ENCODE results near the gene CDC34.
"Not testable (repeated sequence)": the region's sequence is repeated elsewhere in the genome, so short reads cannot be mapped to it uniquely, and the experiment has no call there.

The CDC34 gene

DNA sequence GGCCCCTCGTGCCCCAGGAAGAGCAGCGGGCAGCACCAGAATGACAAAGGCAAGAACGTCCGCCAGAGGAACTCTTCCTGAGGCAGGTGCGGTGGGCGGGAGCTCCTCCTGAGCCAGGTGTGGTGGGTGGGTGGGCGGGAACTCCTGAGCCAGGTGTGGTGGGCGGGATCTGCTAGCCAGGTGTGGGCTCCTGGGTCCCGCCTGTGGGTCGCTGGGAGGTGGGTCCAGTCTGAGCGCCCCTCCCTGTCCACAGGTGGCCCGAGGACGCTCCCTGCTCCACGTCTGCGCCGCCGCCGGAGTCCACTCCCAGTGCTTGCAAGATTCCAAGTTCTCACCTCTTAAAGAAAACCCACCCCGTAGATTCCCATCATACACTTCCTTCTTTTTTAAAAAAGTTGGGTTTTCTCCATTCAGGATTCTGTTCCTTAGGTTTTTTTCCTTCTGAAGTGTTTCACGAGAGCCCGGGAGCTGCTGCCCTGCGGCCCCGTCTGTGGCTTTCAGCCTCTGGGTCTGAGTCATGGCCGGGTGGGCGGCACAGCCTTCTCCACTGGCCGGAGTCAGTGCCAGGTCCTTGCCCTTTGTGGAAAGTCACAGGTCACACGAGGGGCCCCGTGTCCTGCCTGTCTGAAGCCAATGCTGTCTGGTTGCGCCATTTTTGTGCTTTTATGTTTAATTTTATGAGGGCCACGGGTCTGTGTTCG, 51.1 kb downstream of the CDC34 start:
- no peak overlapping the region for H3K4me3 ChIP-seq (ENCODE audit: low read depth, low read length)
- peak; percentile 38 for DNase-seq (ENCODE audit: low read depth)
- TF ChIP-seq, protein P1, sequence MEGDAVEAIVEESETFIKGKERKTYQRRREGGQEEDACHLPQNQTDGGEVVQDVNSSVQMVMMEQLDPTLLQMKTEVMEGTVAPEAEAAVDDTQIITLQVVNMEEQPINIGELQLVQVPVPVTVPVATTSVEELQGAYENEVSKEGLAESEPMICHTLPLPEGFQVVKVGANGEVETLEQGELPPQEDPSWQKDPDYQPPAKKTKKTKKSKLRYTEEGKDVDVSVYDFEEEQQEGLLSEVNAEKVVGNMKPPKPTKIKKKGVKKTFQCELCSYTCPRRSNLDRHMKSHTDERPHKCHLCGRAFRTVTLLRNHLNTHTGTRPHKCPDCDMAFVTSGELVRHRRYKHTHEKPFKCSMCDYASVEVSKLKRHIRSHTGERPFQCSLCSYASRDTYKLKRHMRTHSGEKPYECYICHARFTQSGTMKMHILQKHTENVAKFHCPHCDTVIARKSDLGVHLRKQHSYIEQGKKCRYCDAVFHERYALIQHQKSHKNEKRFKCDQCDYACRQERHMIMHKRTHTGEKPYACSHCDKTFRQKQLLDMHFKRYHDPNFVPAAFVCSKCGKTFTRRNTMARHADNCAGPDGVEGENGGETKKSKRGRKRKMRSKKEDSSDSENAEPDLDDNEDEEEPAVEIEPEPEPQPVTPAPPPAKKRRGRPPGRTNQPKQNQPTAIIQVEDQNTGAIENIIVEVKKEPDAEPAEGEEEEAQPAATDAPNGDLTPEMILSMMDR (conservative IDR thresholded peaks at IDR 0.05; ENCODE audit: low read depth, low read length): no peak

DNA sequence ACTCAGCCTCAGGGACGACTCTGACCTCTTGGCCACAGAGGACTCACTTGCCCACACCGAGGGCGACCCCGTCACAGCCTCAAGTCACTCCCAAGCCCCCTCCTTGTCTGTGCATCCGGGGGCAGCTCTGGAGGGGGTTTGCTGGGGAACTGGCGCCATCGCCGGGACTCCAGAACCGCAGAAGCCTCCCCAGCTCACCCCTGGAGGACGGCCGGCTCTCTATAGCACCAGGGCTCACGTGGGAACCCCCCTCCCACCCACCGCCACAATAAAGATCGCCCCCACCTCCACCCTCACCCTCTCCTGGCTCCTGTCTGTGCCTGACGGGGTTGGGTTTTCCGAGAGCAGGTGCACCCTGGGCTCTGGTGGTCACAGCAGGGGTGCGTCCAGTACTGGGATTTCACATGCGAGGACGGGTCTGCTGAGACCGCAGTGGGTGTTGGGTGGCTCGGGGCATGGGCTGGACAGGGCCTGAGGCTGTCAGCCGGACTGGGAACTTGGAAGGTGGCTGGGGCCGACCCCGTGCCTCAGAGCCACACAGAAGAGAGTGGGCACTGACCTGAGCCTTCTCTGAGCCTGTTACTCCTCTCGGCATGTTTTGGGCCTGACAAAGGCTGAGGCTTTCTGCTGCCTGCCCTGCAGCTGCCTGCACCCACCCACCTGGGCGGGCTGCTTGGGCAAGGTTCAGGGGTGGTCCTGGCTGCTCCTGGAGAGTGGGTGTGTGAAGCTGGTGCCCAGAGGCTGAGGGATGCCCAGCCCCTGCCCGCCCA, 51.8 kb downstream of the CDC34 start:
- no peak overlapping the region for H3K4me3 ChIP-seq (ENCODE audit: low read depth, low read length)
- TF ChIP-seq, protein P1 (conservative IDR thresholded peaks at IDR 0.05; ENCODE audit: low read depth, low read length): no peak
- no peak for DNase-seq (ENCODE audit: low read depth)

DNA sequence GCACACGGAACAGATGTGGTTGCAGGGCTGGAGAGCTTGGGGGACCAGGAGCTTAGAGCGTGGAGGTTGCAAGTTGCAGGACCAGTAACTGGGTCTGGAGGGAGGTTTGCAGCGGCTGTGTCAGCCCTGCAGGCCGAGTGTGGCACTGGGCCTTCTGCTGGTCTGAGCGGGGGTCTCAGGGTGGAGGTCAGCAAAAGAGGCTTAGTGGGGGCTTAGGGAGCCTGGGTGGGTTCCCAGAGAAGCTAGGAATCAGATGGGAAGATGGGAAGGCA, 52.3 kb downstream of the CDC34 start:
- no peak for DNase-seq (ENCODE audit: low read depth)
- TF ChIP-seq, protein P1 (conservative IDR thresholded peaks at IDR 0.05; ENCODE audit: low read depth, low read length): no peak
- no peak overlapping the region for H3K4me3 ChIP-seq (ENCODE audit: low read depth, low read length)

DNA sequence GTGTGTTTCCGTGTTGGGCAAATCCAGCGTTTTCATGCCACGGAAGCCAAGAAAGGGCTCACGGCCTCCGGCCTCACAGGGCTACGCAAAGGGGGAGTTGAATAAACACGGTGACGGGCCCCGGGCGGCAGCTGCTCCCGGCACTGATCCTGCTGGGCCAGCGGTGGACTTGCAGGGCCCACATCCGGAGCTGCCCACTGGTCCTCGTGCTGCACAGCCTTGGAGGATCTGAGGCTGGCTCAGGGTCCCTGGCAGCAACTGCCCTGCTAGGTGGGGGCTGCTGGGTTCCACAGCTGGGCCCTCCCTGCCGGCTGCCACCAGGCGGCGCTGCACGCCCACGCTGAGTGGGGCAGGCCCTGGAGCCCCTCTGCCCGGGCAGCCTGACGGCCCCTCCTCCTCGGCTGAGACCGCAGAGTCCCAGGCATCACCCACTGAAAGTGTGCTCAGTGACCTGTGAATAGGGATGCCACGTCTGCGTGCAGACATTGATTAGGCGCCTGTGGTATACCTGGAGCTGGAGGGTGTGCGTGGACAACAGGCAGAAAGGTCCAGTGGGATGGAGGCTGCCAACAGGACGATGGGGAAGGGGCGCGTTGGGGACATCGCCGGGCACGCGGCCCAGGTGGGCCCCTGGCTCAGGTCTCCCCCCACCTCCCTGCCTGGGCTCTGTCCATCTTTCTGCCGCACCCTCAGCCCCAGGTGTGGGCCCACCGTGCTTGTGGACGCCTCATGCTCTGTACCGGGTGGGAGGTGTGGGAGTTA, 52.9 kb downstream of the CDC34 start:
- TF ChIP-seq, protein P1 (conservative IDR thresholded peaks at IDR 0.05; ENCODE audit: low read depth, low read length): peak; percentile 82
- peak; percentile 58 for DNase-seq (ENCODE audit: low read depth)

DNA sequence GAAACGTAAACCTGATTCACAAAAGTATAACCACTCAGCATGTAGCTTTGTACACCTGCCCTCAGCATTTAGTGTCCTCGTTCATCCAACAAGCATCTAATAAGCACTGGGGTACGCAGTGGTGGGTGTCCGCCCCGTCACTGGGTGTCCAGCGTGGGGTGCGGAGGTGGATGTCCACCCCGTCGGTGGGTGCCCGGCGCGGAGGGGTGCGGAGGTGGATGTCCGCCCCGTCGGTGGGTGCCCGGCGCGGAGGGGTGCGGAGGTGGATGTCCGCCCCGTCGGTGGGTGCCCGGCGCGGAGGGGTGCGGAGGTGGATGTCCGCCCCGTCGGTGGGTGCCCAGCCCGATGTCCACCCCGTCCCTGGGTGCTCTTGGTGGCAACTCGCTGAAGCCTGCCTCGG, 53.6 kb downstream of the CDC34 start:
- not testable (repeated sequence) for H3K4me3 ChIP-seq (ENCODE audit: low read depth, low read length); DNase-seq (ENCODE audit: low read depth)

More for the DNA sequence above, 52.9 kb downstream of the CDC34 start:
- H3K4me3 ChIP-seq (ENCODE audit: low read depth, low read length): no peak overlapping the region

DNA sequence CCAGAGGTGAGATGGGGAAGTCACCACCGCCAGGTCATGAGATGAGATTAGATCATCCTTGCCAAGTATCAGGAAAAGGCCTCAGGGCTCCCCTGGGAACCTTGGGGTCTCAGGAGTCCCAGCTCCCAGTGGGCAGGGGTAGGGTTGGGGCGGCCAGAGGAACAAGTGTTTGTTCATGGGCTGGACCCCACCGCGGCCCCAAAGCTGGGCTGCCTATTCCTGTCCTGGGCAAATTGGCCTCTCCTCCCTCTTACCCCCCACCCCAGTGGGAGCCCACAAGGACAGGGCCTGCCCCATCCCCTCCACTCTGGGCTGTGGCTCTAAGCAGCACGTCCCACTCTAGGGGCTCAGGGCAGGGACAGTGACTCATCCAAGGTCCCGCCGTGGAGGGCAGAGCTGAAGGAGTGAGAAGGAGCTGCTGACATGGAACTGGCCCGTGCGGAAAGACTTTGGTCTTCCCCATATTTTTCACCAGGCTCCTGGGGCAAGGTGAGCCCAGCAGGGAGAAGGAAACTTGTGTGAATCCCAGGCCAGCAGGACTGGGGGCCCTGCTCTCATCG, 54.1 kb downstream of the CDC34 start:
- TF ChIP-seq, protein P1 (conservative IDR thresholded peaks at IDR 0.05; ENCODE audit: low read depth, low read length): no peak
- no peak for DNase-seq (ENCODE audit: low read depth)

DNA sequence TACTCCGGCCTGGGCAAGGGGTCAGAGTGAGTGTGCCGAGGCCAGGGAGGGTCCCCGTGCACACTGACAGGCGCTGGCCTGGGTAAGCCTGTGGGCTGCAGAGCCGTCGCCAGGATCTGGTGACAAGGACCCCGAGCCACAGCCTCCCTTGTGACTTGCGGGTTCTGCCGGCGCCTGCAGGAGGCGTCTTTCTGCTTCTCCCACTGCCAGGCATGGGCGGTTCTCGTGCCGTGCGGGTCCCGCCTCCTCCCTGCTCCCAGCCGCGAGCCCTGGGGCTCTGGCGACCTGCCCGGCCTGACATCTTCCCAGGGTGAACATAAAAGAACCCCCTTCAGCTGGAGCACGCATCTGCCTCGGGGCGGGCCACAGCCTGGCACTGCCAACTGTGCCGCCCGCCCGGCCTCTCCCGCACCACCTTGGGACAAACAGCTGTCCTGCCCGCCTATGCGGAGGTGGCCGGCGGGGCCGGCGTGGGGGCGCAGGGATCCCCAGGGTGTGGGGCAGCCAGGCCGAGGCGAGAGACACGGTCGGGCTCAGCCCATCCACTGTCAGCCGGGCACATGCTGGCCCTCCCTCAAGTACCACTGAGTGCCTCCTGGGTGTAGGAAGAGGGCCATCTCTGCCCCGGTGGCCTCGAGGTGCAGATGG, 56.7 kb downstream of the CDC34 start:
- peak overlapping the region; percentile 31 for H3K4me3 ChIP-seq (ENCODE audit: low read depth, low read length)
- peak; percentile 87 for DNase-seq (ENCODE audit: low read depth)
- TF ChIP-seq, protein P1 (conservative IDR thresholded peaks at IDR 0.05; ENCODE audit: low read depth, low read length): peak; percentile 83

More for the DNA sequence above, 54.1 kb downstream of the CDC34 start:
- H3K4me3 ChIP-seq (ENCODE audit: low read depth, low read length): no peak overlapping the region
